ENCODE measurements around the gene PKD2L1.
A peak's percentile ranks its signal among the peaks of the same experiment; 100 is the strongest.
"Not testable (repeated sequence)": the region's sequence is repeated elsewhere in the genome, so short reads cannot be mapped to it uniquely, and the experiment has no call there.

PKD2L1 gene

DNA sequence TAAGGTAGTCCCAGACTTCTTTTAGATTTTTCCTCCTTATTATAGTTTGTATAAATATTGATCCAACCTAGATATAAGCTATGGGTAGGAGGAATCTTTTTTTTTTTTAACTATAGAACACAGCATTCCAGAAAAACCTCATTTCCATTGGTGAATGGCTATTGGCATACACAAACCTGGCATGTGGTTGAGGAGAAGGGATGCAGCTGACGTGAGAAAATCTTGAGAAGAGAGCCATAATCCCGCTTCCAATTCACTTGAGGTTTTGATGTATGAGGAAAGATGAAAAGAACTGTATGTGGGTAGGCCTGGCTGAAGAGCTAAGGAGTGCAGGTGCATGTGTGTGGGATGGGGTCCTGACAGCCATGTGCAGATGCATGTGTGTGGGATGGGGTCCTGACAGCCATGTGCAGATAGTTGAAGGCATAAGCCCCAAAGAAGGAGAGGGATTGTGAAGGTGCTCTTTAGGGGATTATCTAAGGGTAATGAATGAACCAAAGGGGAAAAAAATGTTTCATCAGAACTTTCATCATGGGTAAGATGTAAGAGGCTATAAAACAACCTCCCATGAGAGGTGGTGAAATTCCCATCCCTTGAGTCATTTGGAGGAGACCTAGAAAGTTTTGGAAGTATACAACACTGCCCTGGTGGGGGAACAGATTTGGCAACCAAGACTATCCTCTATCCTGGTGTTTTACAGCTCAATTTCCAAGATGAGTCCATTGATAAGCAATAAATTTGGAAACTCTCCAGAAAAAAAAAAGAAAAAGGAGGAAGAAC lies 3.8 kb upstream of the PKD2L1 start:
- DNase-seq (ENCODE audit: low read depth), result no peak

DNA sequence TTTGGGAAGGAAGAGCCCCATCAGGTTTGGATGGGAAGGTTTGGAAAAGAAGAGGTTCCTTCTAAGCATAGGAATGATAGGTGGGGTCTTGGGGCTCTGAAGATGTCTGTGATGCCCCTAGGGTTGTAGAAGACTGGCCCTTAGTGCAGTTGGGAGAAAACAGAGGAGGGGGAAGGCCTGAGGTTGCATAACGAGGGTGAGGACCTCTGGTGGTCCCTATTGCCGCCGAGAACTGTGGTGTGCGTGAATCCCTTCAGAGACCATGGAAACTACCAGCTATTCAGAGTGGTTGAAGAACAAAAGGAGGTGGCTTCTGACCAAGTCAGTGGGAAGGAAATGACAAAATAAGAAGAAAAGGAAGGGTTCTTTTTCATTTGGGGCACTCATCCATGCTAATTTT lies 3.1 kb upstream of the PKD2L1 start:
- DNase-seq (ENCODE audit: low read depth), result no peak

DNA sequence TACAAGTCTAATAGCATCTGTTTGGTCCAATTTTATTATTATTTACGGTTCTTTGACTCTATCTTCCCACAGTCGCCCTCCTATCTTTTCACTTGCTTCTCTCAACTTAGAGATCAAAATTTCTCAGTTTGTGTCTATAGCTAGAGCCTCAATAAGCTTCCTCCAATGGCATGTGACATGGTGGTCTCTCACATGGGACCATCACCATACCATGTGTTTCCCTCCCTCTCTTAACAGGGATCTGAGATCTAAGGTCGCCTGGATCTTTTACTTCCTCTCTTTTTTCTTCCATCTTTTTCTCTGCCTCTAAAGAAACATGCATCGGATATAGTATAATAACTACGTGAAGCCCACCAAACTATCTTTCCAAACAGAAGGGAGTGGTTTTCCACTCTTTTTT lies 1.8 kb downstream of the PKD2L1 start:
- no peak for DNase-seq (ENCODE audit: low read depth)

DNA sequence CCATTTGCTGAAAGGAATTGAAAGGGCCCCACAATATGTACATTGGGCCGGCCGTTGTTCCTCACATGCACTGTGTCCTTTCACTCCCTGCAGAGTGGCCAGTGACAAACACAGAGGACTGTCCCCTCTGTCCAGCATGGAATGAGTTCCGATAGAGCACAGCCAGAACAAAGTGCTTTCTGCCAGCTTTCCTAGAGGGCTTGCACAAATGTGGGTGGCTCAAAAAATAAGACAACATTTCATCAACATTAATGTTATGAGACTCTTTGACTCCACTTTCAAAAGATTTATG lies 2.4 kb downstream of the PKD2L1 start:
- no peak for DNase-seq (ENCODE audit: low read depth)

DNA sequence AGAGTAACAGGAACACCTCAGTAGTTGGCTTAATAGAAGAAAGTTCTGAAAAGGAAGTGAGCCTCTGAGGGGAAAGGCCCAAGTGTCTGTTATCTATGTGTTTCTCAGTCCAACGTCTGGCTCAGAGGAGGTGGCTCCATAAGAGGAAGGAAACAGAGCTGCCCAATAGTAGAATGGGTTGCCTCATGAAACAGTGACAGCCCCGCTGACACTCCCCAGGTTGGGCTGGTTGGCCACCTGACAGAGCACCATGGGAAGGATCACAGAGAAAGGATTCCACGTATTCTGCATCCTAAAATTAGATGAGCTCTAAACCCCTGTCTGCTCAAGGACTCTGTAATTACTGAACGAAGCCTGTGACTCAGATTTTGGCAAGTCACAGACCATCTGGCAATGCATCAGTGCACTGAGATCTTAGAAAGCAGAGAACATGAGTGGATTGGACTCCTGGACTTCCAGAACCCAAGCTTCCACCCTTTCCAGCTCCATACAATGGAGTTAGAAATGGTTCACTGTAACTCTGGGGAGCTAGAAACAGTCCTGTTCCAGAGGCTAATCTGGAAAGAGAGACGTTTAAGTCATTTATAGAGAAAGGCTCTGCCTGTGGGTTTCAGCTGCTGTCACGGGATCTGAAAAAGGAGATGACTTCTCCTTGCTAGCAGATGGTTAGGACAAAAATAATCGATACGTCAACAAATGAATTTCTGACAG lies 2.9 kb downstream of the PKD2L1 start:
- no peak for DNase-seq (ENCODE audit: low read depth)

DNA sequence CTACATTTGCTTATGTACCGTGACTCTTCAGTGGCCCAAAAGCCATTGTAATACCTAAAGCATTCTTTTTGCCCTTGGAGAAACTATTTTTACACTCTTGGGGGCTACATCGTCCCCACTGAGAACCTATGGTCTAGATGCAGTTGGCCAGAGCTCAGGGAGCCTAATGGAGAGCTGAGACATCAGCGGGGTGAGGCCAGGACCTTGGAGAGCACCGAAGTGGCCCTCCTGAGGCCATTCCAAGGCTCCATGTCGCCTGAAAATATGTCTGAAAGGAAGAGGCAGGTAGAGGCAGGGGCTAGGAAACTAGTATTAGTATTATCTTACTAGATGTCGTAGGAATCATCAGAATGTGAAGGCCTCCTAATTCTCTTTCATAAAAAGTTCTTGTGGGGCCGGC lies 4.9 kb downstream of the PKD2L1 start:
- DNase-seq (ENCODE audit: low read depth), result no peak

DNA sequence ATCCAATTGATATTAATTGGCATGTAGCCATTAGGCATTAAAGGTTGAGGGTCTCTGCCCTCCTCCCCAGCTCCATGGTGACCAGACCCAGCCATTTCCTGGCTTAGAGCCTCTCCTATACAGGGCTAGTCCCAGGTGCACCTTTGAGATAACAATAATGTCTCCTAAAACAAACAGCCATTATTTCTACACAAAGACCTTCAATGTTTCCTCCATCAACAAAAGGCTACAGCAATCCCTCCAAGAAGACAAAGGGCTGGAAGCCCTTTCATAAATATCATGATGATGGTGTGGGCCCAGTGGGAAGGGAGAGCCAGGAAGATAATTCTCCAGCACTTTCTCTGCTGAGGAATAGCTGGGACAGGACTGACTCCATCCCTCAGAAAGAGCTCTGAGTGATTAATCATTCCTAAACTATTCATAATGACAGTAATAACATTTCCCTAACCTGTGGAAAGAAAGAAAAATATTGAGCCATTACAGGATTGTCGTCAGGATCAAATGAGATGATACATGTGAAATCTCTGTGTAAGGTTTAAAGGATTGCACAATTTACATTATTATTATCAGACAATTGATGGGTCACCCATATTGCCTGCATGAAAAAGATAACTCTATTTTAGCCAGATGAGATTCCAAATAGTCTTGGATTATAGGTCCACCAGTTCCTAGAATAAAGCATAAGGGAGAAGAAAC lies 10.2 kb downstream of the PKD2L1 start:
- DNase-seq (ENCODE audit: low read depth), result no peak

DNA sequence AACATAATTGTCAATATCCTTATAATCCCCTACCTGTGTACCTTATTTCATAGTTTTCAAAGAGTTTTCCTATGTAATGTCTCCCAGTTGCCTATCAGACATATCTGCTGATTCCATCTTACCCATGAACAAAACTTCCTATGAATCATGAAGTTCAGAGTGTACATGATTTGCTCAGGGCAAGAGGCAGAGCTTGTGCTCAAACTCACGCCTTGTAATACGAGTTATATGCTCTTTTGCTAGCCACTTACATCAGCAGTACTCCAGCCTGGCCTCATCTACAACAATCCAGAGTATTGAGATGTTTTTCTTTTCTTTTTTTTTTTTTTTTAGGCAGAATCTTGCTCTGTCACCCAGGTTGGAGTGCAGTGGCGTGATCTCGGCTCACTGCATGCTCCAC lies 11.8 kb downstream of the PKD2L1 start:
- DNase-seq (ENCODE audit: low read depth), result no peak

DNA sequence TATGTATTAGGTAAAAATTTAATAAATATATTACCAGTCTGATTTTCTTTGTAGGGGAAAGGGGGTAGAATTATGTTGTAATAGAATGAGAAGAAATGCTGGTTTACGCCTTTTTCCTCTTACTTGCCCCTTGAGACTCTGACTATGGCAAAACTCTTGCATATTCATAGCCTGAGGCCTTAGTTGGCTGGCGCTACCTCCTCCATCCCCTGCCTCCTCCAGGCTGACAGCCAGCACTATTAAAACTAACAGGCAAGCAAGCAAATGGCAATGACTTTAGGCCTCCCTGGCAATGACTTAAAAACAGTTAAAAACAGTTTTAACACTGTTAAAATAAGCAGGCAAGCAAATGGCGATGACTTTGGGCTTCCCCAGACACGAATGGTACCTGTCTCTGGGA lies 14.4 kb downstream of the PKD2L1 start:
- no peak for DNase-seq (ENCODE audit: low read depth)

DNA sequence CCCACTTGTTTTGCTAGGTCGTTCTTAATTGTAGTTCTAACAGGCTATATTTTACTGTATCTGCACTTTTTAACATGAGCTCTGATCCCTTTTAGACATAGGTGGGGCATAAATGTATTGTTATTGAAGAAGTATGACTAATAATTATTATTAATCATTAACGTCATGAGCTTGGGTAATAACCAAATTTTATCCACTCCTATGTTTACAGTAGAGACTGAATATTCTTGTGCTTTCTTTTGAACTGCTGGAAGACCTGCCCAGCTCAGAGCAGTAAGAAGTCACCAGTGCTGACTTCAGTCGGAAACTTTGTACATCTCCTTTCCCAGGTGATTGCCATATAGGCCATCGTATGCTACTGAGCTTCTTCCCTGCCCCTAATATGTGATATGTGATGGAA lies 18.7 kb downstream of the PKD2L1 start:
- DNase-seq (ENCODE audit: low read depth), result no peak

DNA sequence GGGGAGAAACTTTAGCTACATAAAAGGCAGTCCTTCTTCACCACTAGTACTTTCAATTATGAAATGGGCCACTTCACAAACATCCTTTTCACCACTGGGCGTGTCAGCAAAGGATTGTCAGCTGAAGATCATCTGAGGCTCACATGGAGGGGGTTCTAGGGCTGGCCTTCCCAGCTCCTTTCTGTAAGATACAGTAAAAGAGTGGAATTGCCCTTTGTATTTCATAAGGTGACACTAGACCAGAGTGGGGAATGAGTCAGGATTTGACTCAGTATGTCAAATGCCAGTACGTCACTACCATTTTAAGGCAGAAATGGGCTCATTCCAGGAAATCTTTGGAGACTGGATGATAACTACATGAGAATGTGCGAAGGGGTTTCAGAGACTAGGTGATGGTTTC lies 22.3 kb downstream of the PKD2L1 start:
- peak; percentile 45 for DNase-seq (ENCODE audit: low read depth)

DNA sequence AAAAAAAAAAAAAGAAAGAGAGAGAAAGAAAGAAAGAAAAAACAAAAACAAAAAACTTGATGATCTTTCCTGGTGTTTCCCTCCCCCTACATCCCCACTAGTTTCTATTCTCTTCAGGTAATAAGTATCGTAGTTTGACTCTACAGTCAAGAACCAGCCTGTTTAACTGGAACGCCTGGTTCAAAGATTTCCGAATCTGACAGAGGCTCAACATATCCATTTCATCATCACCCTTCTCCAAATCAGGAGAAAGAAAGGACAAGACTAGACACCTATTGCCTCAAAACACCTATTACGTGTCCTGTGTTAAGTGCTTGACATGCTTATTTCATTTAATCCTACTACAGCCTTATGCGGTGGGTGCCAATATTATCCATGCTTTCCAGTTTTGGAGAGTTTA lies 23.2 kb downstream of the PKD2L1 start:
- no peak for DNase-seq (ENCODE audit: low read depth)

DNA sequence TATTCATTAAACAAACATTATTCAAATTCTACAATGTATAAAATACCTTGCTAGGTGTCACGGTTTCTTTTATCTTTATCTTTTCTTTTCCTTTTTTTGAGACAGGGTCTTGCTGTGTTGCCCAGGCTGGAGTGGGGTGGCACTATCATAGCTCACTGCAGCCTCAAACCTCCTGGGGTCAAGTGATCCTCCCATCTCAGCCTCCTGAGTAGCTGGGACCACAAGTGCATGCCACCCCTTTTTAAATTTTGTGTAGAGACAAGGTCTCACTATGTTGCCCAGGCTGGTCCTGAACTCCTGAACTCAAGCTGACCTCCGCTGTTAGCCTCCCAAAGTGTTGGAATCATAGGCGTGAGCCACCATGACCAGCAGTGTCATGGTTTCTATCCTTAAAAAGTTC lies 25.6 kb downstream of the PKD2L1 start:
- DNase-seq (ENCODE audit: low read depth), result no peak

DNA sequence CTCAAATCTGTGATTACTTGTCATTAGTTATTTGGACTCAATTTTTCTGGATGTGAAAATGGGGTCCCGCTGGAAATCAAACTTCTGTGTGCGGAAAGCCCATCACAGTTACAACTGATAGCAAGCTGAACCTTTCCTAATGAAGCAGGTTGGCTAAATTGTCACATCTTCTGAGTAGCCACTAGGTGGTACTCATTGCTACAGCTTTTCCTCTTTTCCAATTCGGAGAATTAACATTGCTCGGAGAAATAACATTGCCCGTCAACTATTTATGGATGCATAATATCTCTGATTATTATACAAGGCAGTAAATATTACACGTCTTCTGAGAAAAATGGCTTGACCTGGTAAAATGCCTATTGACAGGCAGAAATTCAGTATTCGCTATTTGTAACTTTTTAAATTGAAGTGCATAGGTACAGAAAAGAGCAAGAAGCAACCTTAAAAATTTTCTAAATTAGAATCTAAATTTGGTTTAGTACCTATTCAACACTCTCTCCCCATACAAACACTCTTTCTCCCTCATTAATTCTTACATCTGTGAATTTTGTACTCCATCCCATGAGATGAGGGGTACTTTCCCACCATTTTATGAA lies 26.2 kb downstream of the PKD2L1 start:
- peak; percentile 29 for DNase-seq (ENCODE audit: low read depth)

DNA sequence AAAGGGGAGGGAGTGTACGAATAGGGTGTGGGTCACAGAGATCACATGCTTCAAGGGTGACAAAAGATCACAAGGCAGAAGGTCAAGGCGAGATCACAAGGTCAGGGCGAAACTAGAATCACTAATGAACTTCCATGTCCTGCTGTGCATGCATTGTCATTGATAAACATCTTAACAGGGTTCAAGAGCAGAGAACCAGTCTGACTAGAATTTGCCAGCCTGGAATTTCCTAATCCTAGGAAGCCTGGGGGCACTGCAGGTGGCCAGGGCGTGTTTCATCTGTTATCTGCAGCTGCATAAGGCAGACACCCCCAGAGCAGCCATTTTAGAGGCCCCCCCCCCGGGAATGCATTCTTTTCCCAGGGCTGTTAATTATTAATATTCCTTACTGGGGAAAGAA lies 28.9 kb downstream of the PKD2L1 start:
- not testable (repeated sequence) for DNase-seq (ENCODE audit: low read depth)

DNA sequence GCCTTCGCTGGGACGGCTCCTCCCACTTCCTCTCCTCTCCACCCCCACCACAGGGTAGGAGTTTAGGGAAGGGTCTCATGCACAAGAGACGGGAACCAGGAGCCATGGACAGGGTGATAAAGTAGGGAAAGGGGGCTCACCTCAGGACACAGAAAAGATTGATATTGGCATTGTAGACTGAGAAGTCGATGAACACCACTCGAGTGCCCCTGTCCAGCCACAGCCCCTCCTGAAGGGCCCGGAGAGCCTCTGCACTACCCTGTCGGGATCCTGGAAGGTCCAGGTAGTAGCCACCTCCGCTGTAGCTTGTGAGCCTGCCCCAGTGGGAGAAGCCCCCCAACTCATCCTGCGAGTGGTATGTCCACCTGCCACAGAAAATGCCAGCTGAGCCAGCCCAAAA lies 32.8 kb downstream of the PKD2L1 start:
- no peak for DNase-seq (ENCODE audit: low read depth)

DNA sequence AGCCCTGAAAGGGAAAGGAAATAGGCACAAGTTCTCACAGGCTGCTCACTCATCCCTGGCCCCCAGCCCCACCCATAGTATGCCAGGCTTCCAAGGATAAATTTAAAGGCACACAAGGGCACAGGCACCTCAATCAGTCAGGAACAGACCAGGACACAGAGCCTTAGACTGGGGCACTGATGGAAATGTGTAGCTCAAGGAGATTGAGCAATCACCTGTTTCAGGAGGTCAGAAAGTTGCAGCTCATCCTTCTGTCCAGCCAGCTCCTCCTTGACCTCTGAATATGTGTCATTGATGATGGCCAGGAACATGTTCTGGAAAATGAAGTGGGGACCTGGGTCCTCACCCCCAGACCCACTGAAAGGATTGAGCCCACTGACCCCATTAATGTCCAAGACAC lies 37.0 kb downstream of the PKD2L1 start:
- no peak for DNase-seq (ENCODE audit: low read depth)

DNA sequence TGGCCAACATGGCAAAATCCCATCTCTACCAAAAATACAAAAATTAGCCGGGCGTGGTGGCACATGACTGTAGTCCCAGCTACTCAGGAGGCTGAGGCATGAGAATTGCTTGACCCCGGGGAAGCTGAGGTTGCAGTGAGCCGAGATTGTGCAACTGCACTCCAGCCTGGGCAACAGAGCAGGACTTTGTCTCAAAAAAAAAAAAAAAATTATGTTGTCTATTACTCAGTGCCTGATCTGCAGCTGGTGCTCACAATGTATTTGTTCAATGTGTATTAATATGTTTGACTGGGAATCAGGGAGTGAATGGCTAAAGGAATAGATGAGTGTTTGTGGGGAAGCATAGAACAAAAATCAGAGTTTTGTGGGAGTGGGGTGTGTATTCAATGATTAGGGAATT lies 37.7 kb downstream of the PKD2L1 start:
- peak; percentile 37 for DNase-seq (ENCODE audit: low read depth)

DNA sequence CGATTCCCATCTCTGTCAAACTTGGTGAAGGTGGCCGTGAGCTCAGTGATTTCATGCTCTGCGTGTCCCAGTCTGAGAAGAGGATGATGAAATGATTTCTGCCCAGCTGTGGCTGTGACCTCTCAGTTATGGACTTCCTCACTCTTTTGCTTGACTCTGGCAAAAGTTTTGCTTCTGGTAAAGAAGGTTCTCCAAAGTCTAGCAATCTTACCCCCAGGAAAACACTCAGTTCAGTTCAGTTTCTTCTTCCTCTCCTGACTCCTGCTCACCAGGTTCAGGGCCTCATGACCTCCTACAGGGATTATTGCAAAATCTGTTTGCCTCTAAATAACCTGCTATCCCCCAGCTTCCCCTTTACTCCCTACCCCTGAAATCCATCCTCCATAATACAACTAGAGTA lies 38.7 kb downstream of the PKD2L1 start:
- DNase-seq (ENCODE audit: low read depth), result no peak

DNA sequence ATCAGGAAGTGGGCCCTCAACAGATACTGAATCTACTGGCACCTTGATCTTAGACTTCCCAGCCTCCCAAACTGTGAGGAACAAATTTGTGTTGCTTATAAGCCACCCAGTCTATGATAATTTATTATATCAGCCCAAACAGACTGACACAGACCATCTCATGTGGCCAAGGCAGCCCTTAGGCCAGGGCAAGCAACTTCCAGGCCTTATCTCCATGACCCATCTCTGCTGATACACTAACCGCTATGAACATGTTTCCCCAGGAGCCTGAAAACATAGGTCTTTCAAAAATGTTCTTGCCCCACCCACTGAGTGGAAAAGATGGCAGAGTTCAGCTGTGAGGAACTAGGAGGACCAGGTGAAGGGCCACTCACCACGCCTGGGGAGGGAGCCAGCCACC lies 40.4 kb downstream of the PKD2L1 start:
- no peak for DNase-seq (ENCODE audit: low read depth)

DNA sequence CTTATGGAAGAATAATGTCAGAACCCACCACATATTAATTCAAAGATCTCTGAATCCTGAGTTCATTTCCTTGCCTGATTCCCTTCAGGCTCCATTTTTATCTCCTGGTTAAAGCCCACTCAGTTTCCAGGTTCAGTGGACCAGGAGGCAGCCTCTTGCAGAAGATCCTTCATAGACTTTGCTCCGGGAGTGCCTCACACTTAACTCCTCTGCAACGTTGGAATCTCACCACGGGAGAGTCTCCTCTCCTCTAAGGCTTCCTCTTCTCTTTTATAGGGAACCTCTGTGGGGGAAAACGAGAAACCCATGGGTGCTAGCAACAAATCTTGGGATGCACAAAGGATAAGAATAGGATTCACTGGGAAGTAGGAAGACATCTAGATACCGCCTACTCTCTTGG lies 41.8 kb downstream of the PKD2L1 start:
- no peak for DNase-seq (ENCODE audit: low read depth)

DNA sequence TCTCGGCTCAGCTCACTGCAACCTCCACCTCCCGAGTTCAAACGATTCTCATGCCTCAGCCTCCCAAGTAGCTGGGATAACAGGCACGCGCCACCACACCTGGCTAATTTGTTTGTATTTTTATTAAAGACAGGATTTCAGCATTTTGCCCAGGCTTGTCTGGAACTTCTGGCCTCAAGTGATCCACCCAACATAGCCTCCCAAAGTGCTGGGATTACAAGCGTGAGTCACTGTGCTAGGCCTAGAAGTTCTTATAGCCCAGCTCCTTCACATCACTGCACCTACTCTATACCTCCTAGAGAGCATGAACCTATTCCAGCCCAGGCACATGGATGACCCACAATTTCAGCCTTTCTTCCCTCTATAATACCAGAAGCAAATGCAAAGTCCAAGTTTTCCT lies 42.3 kb downstream of the PKD2L1 start:
- DNase-seq (ENCODE audit: low read depth), result no peak
